ENCODE data around the gene RAD51B. TPM values are rescaled to one million over a fixed set of nuclear protein-coding genes. Genes with fewer than 3 reads are reported as not detected.

RAD51B gene
- total and polyA plus RNA-seq, 9 of the 15 experiments (the other 6 are each of a cell fraction or from before 2014, with no cell fraction given): 8.5 to 17.3 (median 11.3) TPM

- no peak overlapping the region for H3K9ac ChIP-seq (ENCODE audit: insufficient read depth in 1 of 2, low read depth in 2 of 2, low read length in 2 of 2)
- no peaks in the 10 kb centered on the region for H3K9me1 ChIP-seq (ENCODE audit: control insufficient read depth, insufficient read depth, low read length)
- peaks cover 8 to 10% of the 10 kb centered on the region in 2 experiments for H3K4me1 ChIP-seq (replicated peaks in 1 of 2; ENCODE audit: control insufficient read depth in 2 of 2, insufficient read depth in 2 of 2, low read length in 2 of 2)
- DNase-seq (ENCODE audit: extremely low read depth in 1 of 4, low spot score in 3 of 4) (no peak), ATAC-seq (no peak), FAIRE-seq (no peak)
- H2AFZ ChIP-seq (ENCODE audit: low read depth, low read length): no peak overlapping the region
- intact Hi-C loops (cut with micrococcal nuclease): no loop called here
- in situ Hi-C loops (cut with MboI): no loop called here
- H3K79me2 ChIP-seq (ENCODE audit: control insufficient read depth, insufficient read depth, low read length): no peaks in the 10 kb centered on the region
- H3K27ac ChIP-seq (ENCODE audit: extremely low read depth, low read depth, low read length): no peak overlapping the region
- no peaks in the 10 kb centered on the region for H4K20me1 ChIP-seq (replicated peaks; ENCODE audit: control insufficient read depth, insufficient read depth, low read length)
- CTCF ChIA-PET (ENCODE audit: low intra/inter-chr PET ratio): no interaction called here
- no peak for TF ChIP-seq RAD21 (CRISPR knock-in tag; conservative IDR thresholded peaks at IDR 0.05 in 1 of 2, IDR thresholded peaks at IDR 0.05 in 1 of 2)
- TF ChIP-seq HDAC8 (tag; IDR thresholded peaks at IDR 0.05): no peak
- TF ChIP-seq MLX (CRISPR knock-in tag; conservative IDR thresholded peaks at IDR 0.05): no peak
- no peak for TF ChIP-seq BCOR (IDR thresholded peaks at IDR 0.05)
- no peak for TF ChIP-seq NFYB (IDR thresholded peaks at IDR 0.05; ENCODE audit: extremely low read depth, insufficient read length)
- TF ChIP-seq ZNF655 (CRISPR knock-in tag; IDR thresholded peaks at IDR 0.05): no peak
- no peak for TF ChIP-seq ZNF212 (CRISPR knock-in tag; IDR thresholded peaks at IDR 0.05)
- no peak for TF ChIP-seq NFIX (CRISPR knock-in tag; IDR thresholded peaks at IDR 0.05; ENCODE audit: low read depth)
- TF ChIP-seq ZNF280B (CRISPR knock-in tag; IDR thresholded peaks at IDR 0.05): no peak
- TF ChIP-seq EP300 (IDR thresholded peaks at IDR 0.05; ENCODE audit: low read length): no peak
- TF ChIP-seq ZNF41 (CRISPR knock-in tag; conservative IDR thresholded peaks at IDR 0.05): no peak
- no peak for TF ChIP-seq FUS (optimal IDR thresholded peaks at IDR 0.05; ENCODE audit: low read depth, low read length)
- TF ChIP-seq PRDM10 (IDR thresholded peaks at IDR 0.05; ENCODE audit: partially characterized antibody): no peak
- no peak for TF ChIP-seq ZBTB17 (CRISPR knock-in tag; IDR thresholded peaks at IDR 0.05)
- TF ChIP-seq DDX20 (tag; IDR thresholded peaks at IDR 0.05; ENCODE audit: low read depth): no peak
- H3K4me2 ChIP-seq (ENCODE audit: insufficient read depth, low read length): no peak overlapping the region
- H3K9me3 ChIP-seq (replicated peaks; ENCODE audit: control insufficient read depth, insufficient read depth, low read depth, low read length): no peaks in the 10 kb centered on the region
- no TSS peak for BruUV-seq (replicated peaks)
- peaks cover 0 to 6% of the 10 kb centered on the region in 2 experiments; a peak in 1 of 5 replicates for H3K27me3 ChIP-seq (ENCODE audit: control insufficient read depth in 2 of 2, insufficient read depth in 2 of 2, low read length in 2 of 2)
- WGBS (ENCODE audit: insufficient coverage, low coverage, missing lambda C conversion rate): 26% methylated on average over 3 of the region's 8 CpGs
- POLR2A ChIA-PET: interaction anchor here (0.6 to 0.7 kb wide), 2 partner anchors 90 to 113 kb away, joined by 3 read pairs; no protein-coding TSS in a partner anchor
- no peaks in the 10 kb centered on the region for H3K36me3 ChIP-seq (ENCODE audit: control insufficient read depth, insufficient read depth, low read length)
- H3K4me3 ChIP-seq: no peak overlapping the region
These were observed 836.9 kb downstream of the RAD51B start for GRCh38 chr14:68656452-68656851.

All from K562 (cell line).